PC-9 (cell line): Measurements from ENCODE around the gene PAXX. TPM values are rescaled to one million over a fixed set of nuclear protein-coding genes. Genes with fewer than 3 reads are reported as not detected.
A peak's percentile ranks its signal among the peaks of the same experiment; 100 is the strongest.

Source experiments
- BruUV-seq: library from RNA; stranded (reverse); fragments of 400-500 nt; replicated peaks from 2 replicates; lab custom pipeline; 2021; lab: Mats Ljungman, UMichigan
- CTCF ChIA-PET: fragments of 300-600 bp; sonication (Branson Sonifier 250); formaldehyde crosslinking; loops from one replicate; lab custom pipeline; 2022; ENCODE audit warnings: antibody characterized with exemption; lab: Charles Lee
- POLR2A ChIA-PET: fragments of 300-600 bp; sonication (Branson Sonifier 250); formaldehyde crosslinking; loops from one replicate; lab custom pipeline; 2022; ENCODE audit warnings: antibody characterized with exemption; ENCODE audit not compliant: unreplicated experiment; lab: Charles Lee
- DNase-seq, 2 experiments: peaks; one replicate each; pipeline versions ENCODE4 v3.0.0 to v3.0.0-alpha.2; 2015 to 2022; ENCODE audit warnings: mixed read lengths in 1 of 2
- H2AFZ ChIP-seq: fragments of 200-600 bp; sonication (generic); 2 replicates; pipeline ENCODE4 v1.8.1; 2017; ENCODE audit warnings: antibody characterized with exemption
- H3F3A ChIP-seq: fragments of 200-600 bp; sonication (generic); 2 replicates; pipeline ENCODE4 v1.8.1; 2017; ENCODE audit warnings: antibody characterized with exemption, mild to moderate bottlenecking, low read depth; ENCODE audit not compliant: insufficient read depth
- H3K27ac ChIP-seq: fragments of 200-600 bp; sonication (generic); 2 replicates; pipeline ENCODE4 v1.6.1; 2016; ENCODE audit warnings: mixed run types
- H3K27me3 ChIP-seq: fragments of 200-600 bp; sonication (generic); 2 replicates; pipeline ENCODE4 v1.6.1; 2016; ENCODE audit warnings: low read depth, mixed run types; ENCODE audit not compliant: insufficient read depth
- H3K36me3 ChIP-seq: fragments of 200-600 bp; sonication (generic); 2 replicates; pipeline ENCODE4 v1.6.1; 2016; ENCODE audit warnings: low read depth, mixed run types
- H3K4me1 ChIP-seq: fragments of 200-600 bp; sonication (generic); replicated peaks from 2 replicates; pipeline ENCODE4 v1.6.1; 2016; ENCODE audit warnings: mixed run types; ENCODE audit not compliant: insufficient read depth
- H3K4me2 ChIP-seq: fragments of 200-600 bp; sonication (generic); 2 replicates; pipeline ENCODE4 v1.6.1; 2017; ENCODE audit warnings: mixed run types
- H3K4me3 ChIP-seq: fragments of 200-600 bp; sonication (generic); 2 replicates; pipeline ENCODE4 v1.6.1; 2016; ENCODE audit warnings: mixed run types
- H3K79me2 ChIP-seq: fragments of 200-600 bp; sonication (generic); 2 replicates; pipeline ENCODE4 v1.6.1; 2017; ENCODE audit warnings: low read depth, mixed run types
- H3K9me2 ChIP-seq: fragments of 200-600 bp; sonication (generic); 2 replicates; pipeline ENCODE4 v1.8.1; 2017; ENCODE audit warnings: mild to moderate bottlenecking; ENCODE audit not compliant: insufficient read depth
- H3K9me3 ChIP-seq: fragments of 200-600 bp; sonication (generic); 2 replicates; pipeline ENCODE4 v1.8.1; 2016; ENCODE audit warnings: low read depth; ENCODE audit not compliant: insufficient read depth
- H4K20me1 ChIP-seq: fragments of 200-600 bp; sonication (generic); 2 replicates; pipeline ENCODE4 v1.8.1; 2017; ENCODE audit not compliant: insufficient read depth
- EZH2 ChIP-seq: fragments of 200-600 bp; sonication (generic); IDR thresholded peaks from 2 replicates; pipeline ENCODE4 v1.8.0; 2017; ENCODE audit warnings: antibody characterized with exemption, low read depth
- intact Hi-C: fragments of 100-400 bp; cut with micrococcal nuclease; formaldehyde crosslinking; loops from one replicate; pipeline ENCODE4 v1.10.0; 2022; ENCODE audit not compliant: unreplicated experiment
- total RNA-seq: library from RNA; stranded (reverse); gene quantifications from 2 replicates; pipeline ENCODE4 v1.2.3, GENCODE V29; 2021
- TF ChIP-seq, protein P1 (sequence below): fragments of 200-600 bp; sonication (generic); conservative IDR thresholded peaks from 2 replicates; pipeline ENCODE4 v1.6.1; 2017; ENCODE audit warnings: mixed run types, antibody characterized with exemption, mild to moderate bottlenecking, moderate library complexity

Gene PAXX
- total RNA-seq, 1 experiment from 2014 or later, result 54.9 TPM

DNA sequence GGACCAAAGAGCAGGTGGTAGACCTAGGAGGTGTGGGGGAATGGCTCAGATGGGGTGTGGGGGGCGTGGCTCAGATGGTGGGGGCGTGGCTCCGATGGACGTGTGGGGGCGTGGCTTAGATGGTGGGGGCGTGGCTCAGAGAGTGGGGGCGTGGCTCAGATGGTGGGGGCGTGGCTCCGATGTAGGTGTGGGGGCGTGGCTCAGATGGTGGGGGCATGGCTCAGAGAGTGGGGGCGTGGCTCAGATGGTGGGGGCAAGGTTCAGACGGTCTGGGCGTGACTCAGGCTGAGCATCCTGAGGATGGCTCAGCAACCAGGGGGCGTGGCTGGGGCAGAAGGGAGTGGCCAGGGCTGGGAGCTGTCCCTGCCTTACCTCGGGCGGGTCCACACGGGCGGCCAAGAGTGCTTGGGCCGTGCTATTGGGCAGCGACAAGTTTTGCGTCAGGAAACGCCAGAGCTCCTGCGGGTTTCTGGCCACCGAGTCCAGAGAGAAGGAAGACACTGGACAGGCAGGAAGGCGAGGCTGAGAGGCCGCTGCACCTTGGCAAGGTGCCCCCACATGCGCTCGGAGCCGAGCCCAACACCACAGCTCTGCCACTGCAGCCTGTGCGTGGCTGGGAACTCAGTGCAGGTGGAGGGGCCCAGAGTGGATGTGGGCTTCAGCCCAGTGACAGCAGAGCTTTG, 29.9 kb downstream of the PAXX start:
- POLR2A ChIA-PET, result no interaction called here
- BruUV-seq, result no TSS peak
- H3K4me2 ChIP-seq, result no peak overlapping the region

DNA sequence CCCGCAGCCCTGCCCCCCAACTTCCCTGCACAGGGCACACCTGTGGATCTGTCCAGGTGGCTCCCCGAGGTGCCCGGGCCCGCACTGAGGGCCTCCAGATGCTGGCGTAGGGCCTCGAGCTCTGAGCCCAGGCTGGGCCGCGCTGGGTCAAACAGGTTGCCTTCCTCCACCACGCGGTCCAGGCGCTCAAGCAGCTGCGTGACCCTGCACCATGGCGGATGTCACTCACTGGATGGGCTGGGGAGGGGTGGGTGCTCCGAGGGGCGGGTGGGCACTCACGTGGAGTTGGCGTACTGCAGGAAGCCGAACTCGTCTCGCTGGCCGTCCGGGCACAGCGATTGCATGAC, 30.4 kb downstream of the PAXX start:
- CTCF ChIA-PET, result interaction anchor here (0.6 to 1.0 kb wide), 2 partner anchors 21 to 75 kb away, joined by 10 to 12 read pairs; no protein-coding TSS in a partner anchor

More for the DNA sequence above, 29.9 kb downstream of the PAXX start:
- Histone ChIP-seq H3K9me2 (no peaks in the 10 kb centered on the region), H3K79me2 (no peaks in the 10 kb centered on the region), H3K9me3 (no peaks in the 10 kb centered on the region), H3F3A (peaks cover 7% of the 10 kb centered on the region; the same call in 1 of the 2 replicates), H3K27me3 (no peaks in the 10 kb centered on the region), H3K4me1 (no peaks in the 10 kb centered on the region), H4K20me1 (no peaks in the 10 kb centered on the region; the same call in 1 of the 2 replicates), H3K36me3 (no peaks in the 10 kb centered on the region), H3K27ac (no peak overlapping the region), H2AFZ (no peak overlapping the region), H3K4me3 (no peak overlapping the region)
- TF ChIP-seq EZH2, result no peak
- TF ChIP-seq, protein P1, sequence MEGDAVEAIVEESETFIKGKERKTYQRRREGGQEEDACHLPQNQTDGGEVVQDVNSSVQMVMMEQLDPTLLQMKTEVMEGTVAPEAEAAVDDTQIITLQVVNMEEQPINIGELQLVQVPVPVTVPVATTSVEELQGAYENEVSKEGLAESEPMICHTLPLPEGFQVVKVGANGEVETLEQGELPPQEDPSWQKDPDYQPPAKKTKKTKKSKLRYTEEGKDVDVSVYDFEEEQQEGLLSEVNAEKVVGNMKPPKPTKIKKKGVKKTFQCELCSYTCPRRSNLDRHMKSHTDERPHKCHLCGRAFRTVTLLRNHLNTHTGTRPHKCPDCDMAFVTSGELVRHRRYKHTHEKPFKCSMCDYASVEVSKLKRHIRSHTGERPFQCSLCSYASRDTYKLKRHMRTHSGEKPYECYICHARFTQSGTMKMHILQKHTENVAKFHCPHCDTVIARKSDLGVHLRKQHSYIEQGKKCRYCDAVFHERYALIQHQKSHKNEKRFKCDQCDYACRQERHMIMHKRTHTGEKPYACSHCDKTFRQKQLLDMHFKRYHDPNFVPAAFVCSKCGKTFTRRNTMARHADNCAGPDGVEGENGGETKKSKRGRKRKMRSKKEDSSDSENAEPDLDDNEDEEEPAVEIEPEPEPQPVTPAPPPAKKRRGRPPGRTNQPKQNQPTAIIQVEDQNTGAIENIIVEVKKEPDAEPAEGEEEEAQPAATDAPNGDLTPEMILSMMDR, result no peak
- peak; percentile 81 to 89 for DNase-seq
- CTCF ChIA-PET, result interaction anchor here (0.6 to 1.0 kb wide), 2 partner anchors 21 to 74 kb away, joined by 10 to 12 read pairs; no protein-coding TSS in a partner anchor
- intact Hi-C loops, result no loop called here

DNA sequence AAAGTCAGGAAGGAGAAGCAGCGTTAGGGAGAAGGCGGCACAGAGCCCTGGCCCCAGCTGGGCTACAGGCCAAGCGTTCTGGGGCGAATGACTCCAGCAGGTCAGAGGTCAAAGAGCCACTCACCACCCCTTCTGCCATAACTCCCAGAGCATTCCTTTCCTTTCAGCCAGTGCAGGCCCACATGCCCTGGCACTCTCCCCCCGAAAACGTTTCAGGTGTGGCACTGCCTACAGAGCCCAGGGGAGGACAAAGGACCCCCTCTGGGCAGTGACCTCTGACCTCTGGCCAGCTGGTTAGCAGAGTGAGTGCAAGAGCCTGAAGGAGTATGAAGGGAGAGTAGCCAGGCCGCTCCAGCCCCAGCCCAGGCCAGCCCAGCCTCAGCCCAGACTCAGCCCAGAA, 30.9 kb downstream of the PAXX start:
- Histone ChIP-seq H3K9me3 (no peaks in the 10 kb centered on the region), H3K79me2 (no peaks in the 10 kb centered on the region), H3K27ac (no peak overlapping the region), H3K4me2 (no peak overlapping the region), H3K36me3 (no peaks in the 10 kb centered on the region), H2AFZ (no peak overlapping the region), H4K20me1 (no peaks in the 10 kb centered on the region; the same call in 1 of the 2 replicates), H3K27me3 (no peaks in the 10 kb centered on the region), H3F3A (peaks cover 7% of the 10 kb centered on the region; the same call in 1 of the 2 replicates), H3K4me1 (no peaks in the 10 kb centered on the region), H3K9me2 (no peaks in the 10 kb centered on the region), H3K4me3 (no peak overlapping the region)
- DNase-seq, result no peak
- no TSS peak for BruUV-seq
- ChIA-PET CTCF (no interaction called here), POLR2A (no interaction called here)
- intact Hi-C loops, result no loop called here
- TF ChIP-seq EZH2, result no peak
- TF ChIP-seq, protein P1, result no peak

More for the DNA sequence above, 30.4 kb downstream of the PAXX start:
- no peaks in the 10 kb centered on the region; the same call in 1 of the 2 replicates for H4K20me1 ChIP-seq
- no peak for TF ChIP-seq EZH2
- TF ChIP-seq, protein P1, result no peak
- H3K9me3 ChIP-seq, result no peaks in the 10 kb centered on the region
- no peak for DNase-seq
- no peak overlapping the region for H2AFZ ChIP-seq
- H3F3A ChIP-seq, result peaks cover 7% of the 10 kb centered on the region; the same call in 1 of the 2 replicates
- H3K27ac ChIP-seq, result no peak overlapping the region
- no peak overlapping the region for H3K4me3 ChIP-seq
- H3K27me3 ChIP-seq, result no peaks in the 10 kb centered on the region
- BruUV-seq, result no TSS peak
- no peak overlapping the region for H3K4me2 ChIP-seq
- H3K4me1 ChIP-seq, result no peaks in the 10 kb centered on the region
- no peaks in the 10 kb centered on the region for H3K36me3 ChIP-seq
- H3K9me2 ChIP-seq, result no peaks in the 10 kb centered on the region
- intact Hi-C loops, result no loop called here
- H3K79me2 ChIP-seq, result no peaks in the 10 kb centered on the region
- POLR2A ChIA-PET, result no interaction called here
